ENCODE data around the gene SF3A2.

GRCh38 chr19:2273356-2274184 is 36.9 kb downstream of the SF3A2 start:
- TF ChIP-seq EZH2 (IDR thresholded peaks at IDR 0.05; ENCODE audit: borderline replicate concordance, low read depth, low read length, severe bottlenecking) = no peak
- peak; percentile 98 for TF ChIP-seq CTCF (IDR thresholded peaks at IDR 0.05; ENCODE audit: borderline replicate concordance, extremely low read depth, low read length, poor library complexity, severe bottlenecking)

Measured in DND-41 (cell line).